Posterior vena cava (tissue), 2 donors: ENCODE data around the gene FAM193A. TPM values are rescaled to one million over a fixed set of nuclear protein-coding genes. Genes with fewer than 3 reads are reported as not detected.
"Not testable (repeated sequence)": the region's sequence is repeated elsewhere in the genome, so short reads cannot be mapped to it uniquely, and the experiment has no call there.

Experiments used
- DNase-seq: peaks from one replicate; pipeline ENCODE4 v3.0.0-alpha.2; 2020; ENCODE audit warnings: low spot score
- intact Hi-C, 2 donors: fragments of 100-400 bp; cut with DNase I; formaldehyde crosslinking; loops; one replicate each; pipeline versions ENCODE4 v1.14.1 to v1.14.2; 2022 to 2023
- total RNA-seq, 2 donors: library from RNA; stranded (reverse); fragmentation: NEBNext Ultra II Directional; extraction: Animal tissue kit (Norgen Biotek cat#: 25700); gene quantifications; one replicate each; pipeline ENCODE4 v1.2.1, GENCODE V29; 2021
- donor health status: DM: yes; HTN: yes; CAD: no.
- donor health status: DM: yes; HTN: yes; CAD: no.

Gene FAM193A
- total RNA-seq, 2 donors from 2014 or later: 18.6 to 20.3 TPM

DNA sequence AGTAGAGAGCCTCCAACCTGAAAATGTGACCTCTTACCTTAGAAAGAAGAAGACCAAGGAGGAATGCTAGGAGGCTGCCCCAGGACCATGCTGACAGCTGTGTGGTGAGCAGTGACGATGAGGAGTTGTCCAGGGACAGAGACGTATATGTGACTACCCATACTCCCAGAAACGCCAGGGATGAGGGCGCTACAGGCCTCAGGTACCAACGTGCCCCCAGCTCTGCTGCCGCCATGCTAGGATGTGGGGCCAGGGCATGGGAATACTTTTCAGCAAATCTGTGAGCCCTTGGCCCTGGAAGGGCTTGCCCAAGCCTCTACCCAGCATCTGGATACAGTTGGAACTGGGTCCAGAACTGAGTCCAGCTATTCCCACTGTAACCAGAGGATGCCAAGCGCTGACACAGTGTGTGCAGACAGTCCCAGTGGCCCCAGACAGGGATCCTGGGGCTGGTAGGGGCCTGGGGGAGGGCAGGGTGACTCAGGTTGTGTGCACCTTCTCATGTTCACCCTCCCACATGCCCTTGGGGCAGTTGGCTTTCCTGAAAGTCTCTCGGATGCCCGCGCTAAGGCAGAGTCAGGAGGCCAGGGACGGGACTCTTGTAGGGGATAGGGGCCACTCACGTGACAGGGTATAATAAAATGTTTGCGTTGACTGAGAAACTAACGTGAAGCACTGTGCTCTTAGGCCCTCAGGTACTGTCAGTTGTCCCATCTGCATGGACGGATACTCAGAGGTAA, 23.9 kb upstream of the FAM193A start:
- intact Hi-C loops: no loop called here

GRCh38 chr4:2514193-2514592, 22.3 kb upstream of the FAM193A start:
- intact Hi-C loops, DNase-seq: not testable (repeated sequence)

More for the DNA sequence above, 23.9 kb upstream of the FAM193A start:
- DNase-seq: no peak

DNA sequence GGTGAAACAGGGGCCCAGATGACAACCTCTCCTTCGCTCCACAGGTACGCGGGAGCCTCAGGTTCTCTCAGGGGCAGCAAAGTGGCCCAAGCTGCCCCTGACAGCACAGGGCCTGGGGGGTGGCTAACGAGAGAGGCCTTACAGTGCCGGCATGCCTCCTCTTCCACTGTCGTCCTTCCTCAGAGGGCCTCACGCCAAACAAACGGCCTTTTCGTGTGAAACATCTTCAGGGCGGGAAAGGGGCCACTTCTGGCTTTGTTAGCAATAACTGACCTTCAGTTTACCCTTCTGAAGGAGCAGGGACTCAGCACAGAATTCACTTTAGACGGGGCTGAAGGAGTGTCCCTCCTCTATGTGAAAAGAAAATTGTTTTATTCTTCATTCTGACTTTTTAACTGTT, 21.5 kb upstream of the FAM193A start:
- intact Hi-C loops, DNase-seq: not testable (repeated sequence)

DNA sequence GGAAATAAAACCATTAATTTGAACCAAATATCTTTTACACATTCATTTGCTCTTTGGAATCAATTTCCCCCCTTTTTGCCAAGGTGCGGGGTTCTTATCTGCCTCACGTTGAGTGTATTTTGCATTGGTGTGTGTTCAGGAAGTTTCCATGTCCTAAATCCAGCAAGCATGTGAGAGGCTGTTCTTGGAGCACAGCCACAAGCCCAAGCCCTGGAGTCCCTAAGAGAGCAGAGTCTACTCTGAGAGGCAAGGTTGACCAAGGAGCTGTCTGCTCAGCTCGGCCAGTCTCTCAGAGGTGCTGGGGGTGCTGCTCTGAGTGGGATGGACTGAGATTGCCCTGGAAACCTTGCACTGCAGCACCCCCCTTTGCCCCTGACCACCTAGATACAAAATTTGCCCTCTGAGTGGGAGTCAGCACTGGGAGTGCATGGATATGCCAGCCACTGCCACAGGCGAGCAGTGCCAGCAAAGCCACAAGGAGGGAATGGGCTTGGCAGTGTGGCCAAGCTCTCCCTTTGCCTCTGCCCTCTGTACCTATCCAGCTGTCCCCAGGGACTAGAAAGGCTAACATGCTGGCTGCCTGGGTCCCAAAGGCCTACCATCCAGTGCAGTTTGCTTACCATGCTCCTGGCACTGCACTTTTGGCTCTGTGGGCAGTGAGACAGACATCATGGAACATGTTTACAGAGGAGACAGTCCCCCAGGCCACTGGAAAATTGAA, 20.5 kb upstream of the FAM193A start:
- intact Hi-C loops: no loop called here

GRCh38 chr4:2516635-2517034, 19.8 kb upstream of the FAM193A start:
- DNase-seq: no peak
- intact Hi-C loops: no loop called here

More for the DNA sequence above, 20.5 kb upstream of the FAM193A start:
- no peak for DNase-seq

DNA sequence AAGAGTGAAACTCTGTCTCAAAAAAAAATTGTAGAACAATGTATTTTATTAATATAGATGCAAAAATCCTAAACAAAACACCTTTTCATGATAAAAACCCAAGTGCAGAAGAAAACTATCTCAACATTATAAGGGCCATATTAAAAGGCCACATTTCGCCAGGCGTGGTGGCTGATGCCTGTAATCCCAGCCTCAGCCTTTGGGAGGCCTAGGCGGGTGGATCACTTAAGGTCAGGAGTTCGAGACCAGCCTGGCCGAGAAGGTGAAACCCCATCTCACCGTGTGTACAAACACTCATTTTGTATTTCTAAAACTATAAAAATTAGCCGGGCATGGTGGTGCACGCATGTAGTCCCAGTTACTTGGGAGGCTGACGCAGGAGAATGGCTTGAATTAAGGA, 9.9 kb upstream of the FAM193A start:
- no peak for DNase-seq
- intact Hi-C loops: loop anchor here in 1 of 2 donors (10.0 kb wide), 1 partner anchor 102 kb away; no protein-coding TSS in a partner anchor

- DNase-seq: no peak
- intact Hi-C loops: no loop called here
Measured at GRCh38 chr4:2534904-2535375, 1.5 kb upstream of the FAM193A start.

- intact Hi-C loops: no loop called here
Measured at GRCh38 chr4:2535376-2536192, 863 bp upstream of the FAM193A start.

DNA sequence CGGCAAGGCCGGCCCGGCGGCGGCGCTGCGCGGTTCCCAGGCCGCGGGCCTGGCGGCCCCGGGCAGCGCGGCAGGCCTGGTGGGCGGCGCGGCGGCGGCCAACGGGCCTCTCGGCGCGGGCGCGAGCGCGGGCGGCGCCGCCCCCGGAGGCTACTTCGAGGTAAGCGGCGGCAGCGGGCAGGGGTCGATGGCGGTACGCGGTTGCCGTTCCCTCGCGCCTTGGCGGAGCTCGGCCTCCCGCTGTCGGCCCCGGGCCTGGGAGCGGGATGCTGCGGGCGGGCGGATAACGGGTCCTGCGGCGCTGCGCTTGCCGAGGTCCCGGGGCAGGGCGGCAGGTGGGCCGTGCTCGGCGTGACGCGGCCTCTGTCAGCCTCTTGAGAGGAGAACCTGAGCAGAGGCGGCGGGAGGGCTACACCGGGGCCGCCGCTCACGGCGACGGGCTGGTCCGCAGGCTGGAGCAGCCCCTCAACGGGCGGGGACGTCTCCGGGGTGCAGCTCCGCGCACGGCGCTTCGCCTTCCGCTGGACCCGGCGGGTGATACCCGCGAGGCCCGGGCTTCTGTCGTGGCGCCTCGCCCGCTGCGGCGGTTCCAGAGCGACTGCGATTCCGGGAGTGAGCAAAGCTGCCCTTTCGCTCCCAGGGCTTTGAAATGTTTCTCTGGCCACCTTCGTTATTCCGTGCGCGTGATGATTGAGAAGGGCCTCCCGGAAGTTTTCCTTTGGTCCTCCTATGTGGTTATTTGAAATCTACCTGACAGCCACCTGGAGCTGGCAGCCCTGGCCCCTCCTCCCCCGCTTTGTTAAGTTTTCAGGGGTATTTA, 774 bp downstream of the FAM193A start:
- DNase-seq: peak; percentile 87
- intact Hi-C loops: no loop called here

More at GRCh38 chr4:2535376-2536192, 863 bp upstream of the FAM193A start:
- DNase-seq: peak; percentile 87

DNA sequence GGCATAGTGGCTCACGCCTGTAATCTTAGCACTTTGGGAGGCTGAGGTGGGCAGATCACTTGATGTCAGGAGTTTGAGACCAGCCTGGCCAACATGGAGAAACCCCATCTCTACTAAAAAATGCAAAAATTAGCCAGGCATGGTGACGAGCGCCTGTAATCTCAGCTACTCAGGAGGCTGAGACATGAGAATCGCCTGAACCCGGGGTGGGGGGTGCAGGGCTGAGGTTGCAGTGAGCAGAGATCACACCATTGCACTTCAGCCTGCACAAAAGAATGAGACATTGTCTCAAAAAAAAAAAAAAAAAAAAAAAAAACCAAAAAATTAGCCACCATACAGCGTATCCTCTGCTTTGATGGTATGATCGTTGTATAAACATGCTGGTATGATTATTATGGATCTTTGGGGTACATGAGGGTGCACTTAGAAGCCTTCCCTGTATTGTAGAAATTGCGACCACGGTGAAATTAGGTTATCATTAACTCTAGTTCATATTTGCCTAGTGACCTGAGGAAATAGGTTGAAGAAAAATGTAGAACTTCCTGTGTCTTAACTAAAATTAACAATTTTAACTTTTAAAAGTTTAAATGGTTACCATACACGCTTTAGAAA, 7.2 kb downstream of the FAM193A start:
- DNase-seq: not testable (repeated sequence)

DNA sequence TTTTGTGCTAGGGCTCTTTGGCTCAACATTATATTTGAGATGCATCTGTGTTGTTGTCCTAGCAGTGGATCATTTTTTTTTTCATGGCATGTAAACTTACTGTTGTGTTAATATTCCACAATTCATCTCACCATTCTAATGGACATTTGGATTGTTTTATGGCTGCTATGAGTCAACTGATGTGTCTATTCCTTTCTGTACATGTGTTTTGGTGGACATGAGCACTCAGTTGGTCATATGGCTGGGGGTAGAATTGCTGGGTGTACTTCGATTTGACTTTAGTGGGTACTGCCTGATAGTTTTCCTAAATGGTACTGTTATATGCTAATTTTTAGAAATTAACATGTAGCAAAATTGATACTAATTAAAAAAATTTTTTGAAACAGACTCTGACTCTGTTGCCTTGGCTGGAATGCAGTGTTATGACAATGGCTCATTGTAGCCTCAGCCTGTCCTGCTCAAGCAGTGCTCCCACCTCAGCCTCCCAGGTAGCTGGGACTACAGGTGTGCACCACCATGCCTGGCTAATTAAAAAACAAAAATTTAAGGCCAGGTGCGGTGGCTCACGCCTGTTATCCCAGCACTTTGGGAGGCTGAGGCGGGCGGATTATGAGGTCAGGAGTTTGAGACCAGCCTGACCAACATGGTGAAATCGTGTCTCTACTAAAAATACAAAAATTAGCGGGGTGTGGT, 9.0 kb downstream of the FAM193A start:
- peak; percentile 22 for DNase-seq
- intact Hi-C loops: no loop called here

More for the DNA sequence above, 7.2 kb downstream of the FAM193A start:
- intact Hi-C loops: not testable (repeated sequence)

DNA sequence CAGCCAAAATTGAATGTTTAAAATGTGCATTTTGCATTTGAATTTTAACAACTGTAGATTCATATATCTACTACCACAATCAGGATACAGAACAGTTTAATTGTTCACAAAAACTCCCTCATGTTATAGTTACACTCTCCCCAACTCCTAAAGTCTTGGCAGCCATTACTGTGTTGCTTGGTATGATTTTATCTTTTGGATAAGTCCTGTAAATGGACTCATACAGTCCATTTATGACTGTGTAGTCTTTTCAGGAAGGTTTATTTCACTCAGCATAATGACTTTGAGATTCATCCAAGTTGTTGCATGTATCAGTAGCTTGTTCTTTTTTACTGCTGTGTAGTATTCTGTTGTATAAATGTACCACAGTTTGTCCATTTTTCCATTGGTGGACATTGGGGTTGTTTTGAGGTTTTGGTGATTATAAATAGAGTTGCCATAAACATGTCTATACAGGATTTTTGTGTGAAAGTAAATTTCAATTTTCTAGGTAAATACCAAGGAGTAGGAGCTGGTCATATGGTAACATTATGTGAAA, 9.9 kb downstream of the FAM193A start:
- intact Hi-C loops: no loop called here
- no peak for DNase-seq

DNA sequence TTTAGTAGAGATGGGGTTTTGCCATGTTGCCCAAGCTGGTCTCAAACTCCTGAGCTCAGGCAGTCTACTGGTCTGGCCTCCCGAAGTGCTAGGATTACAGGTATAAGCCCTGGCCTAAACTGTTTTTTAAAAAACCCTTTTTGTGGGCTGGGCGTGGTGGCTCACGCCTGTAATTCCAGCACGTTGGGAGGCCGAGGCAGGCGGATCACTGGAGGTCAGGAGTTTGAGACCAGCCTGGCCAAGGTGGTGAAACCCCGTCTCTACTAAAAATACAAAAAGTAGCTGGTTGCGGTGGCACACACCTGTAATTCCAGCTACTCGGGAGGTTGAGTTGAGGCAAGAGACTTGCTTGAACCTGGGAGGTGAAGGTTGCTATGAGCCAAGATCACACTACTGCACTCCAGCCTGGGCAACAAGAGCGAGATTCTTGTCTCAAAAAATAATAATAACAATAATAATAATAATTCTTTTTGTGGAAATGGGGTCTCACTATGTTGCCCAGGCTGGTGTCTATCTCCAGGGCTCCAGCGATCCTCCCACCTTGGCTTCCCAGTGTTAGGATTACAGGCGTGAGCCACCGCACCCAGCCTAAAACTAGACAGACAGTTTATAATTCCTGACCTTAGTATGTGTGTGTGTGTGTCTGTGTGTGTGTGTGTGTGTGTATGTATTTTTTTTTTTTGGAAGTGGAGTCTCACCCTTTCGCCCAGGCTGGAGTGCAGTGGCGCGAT, 10.7 kb downstream of the FAM193A start:
- intact Hi-C loops: not testable (repeated sequence)
- DNase-seq: peak; percentile 73

DNA sequence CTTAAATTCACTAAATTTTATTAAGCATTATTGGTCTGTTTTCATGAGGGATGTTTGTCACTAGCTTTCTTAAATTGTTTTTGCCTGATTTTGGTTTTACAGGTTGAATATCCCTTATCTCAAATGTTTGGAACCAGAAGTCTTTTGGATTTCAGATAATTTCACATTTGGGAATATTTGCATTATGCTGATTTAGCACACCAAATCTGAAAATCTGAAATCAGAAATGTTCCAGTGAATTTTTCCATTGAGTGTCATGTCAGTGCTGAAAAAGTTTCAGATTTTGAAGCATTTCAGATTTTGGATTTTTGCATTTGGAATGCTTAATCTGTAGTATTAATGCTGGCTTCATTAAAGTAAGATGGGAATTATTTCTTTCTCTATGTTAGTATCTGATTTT, 14.7 kb downstream of the FAM193A start:
- intact Hi-C loops: no loop called here

GRCh38 chr4:2552806-2553205, 16.4 kb downstream of the FAM193A start:
- DNase-seq: no peak
- intact Hi-C loops: no loop called here

More for the DNA sequence above, 14.7 kb downstream of the FAM193A start:
- no peak for DNase-seq

- intact Hi-C loops: no loop called here
- peak; percentile 20 for DNase-seq
Measured at GRCh38 chr4:2558301-2558700, 21.9 kb downstream of the FAM193A start.

DNA sequence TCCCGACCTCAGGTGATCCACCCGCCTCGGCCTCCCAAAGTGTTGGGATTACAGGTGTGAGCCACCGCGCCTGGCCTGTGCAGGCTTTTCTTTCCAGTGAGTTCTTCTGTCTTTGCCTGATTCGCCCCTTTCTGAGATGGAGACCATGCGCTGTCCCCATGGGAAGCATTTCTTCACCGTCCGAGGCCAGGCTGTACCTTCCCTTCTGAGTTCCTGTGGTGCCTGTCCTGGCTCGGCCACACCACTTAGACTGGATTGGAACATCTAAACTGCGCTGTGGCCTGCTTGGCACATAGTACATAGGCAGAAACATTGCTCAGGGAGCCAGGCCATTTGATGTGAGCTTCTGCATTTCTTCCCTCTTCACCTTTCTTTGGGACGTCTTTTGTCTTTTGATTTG, 23.7 kb downstream of the FAM193A start:
- intact Hi-C loops: no loop called here
- peak; percentile 23 for DNase-seq
